Neural crest cell (in vitro differentiated cells): Measurements from ENCODE around the gene WARS2. TPM values are rescaled to one million over a fixed set of nuclear protein-coding genes. Genes with fewer than 3 reads are reported as not detected.

Experiments used
- DNase-seq: peaks from one replicate; pipeline ENCODE4 v3.0.0; 2021; ENCODE audit warnings: low read depth, mixed read lengths, low spot score
- H3K27ac Mint-ChIP-seq: one replicate; pipeline ENCODE4 v1.8.0; 2021; ENCODE audit warnings: mild to moderate bottlenecking, mixed read lengths; ENCODE audit not compliant: unreplicated experiment
- H3K27me3 Mint-ChIP-seq: 2 replicates; pipeline ENCODE4 v1.8.0; 2021; ENCODE audit warnings: low read depth, mild to moderate bottlenecking, mixed read lengths
- H3K36me3 Mint-ChIP-seq: 2 replicates; pipeline ENCODE4 v1.8.0; 2021; ENCODE audit warnings: low read depth, mild to moderate bottlenecking, mixed read lengths
- H3K4me1 Mint-ChIP-seq: 2 replicates; pipeline ENCODE4 v1.8.0; 2021; ENCODE audit warnings: mixed read lengths
- H3K4me3 Mint-ChIP-seq: one replicate; pipeline ENCODE4 v1.8.0; 2021; ENCODE audit warnings: mild to moderate bottlenecking, mixed read lengths
- H3K9me3 Mint-ChIP-seq: 2 replicates; pipeline ENCODE4 v1.8.0; 2021; ENCODE audit warnings: mixed read lengths
- total RNA-seq: library from RNA; stranded (reverse); gene quantifications from 2 replicates; pipeline ENCODE4 v1.2.1, GENCODE V29; 2021
- TF ChIP-seq, protein P1 (sequence below): fragments of 200-600 bp; sonication (generic); conservative IDR thresholded peaks from 2 replicates; pipeline ENCODE4 v1.5.0; 2021; ENCODE audit warnings: antibody characterized with exemption, mild to moderate bottlenecking

Gene WARS2
- total RNA-seq, 1 donor from 2014 or later, result 12.3 TPM

DNA sequence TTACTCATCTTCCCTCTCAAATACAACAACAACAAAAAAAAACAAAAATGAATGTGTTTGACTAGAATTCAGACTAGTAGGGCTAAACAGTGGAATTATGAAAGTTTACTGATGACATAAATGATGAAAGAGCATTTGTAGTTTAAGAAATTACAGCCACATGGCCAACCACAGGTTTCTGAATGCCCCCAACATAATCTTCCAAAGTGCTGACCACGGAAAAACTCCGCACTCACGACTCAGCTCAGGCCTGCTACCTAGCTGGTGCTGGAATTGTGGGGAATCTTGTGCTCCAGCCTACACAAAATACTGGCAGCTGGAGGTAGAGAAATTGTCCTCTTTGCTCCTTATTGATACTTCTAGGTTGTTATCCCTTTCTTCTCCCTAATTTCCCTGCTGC, 128.7 kb downstream of the WARS2 start:
- Mint-ChIP-seq H3K27ac (no peak overlapping the region), H3K4me1 (peaks cover 14% of the 10 kb centered on the region), H3K4me3 (no peak overlapping the region), H3K36me3 (peaks cover 6% of the 10 kb centered on the region), H3K27me3 (peaks cover 59% of the 10 kb centered on the region), H3K9me3 (no peaks in the 10 kb centered on the region)
- no peak for DNase-seq
- TF ChIP-seq, protein P1, sequence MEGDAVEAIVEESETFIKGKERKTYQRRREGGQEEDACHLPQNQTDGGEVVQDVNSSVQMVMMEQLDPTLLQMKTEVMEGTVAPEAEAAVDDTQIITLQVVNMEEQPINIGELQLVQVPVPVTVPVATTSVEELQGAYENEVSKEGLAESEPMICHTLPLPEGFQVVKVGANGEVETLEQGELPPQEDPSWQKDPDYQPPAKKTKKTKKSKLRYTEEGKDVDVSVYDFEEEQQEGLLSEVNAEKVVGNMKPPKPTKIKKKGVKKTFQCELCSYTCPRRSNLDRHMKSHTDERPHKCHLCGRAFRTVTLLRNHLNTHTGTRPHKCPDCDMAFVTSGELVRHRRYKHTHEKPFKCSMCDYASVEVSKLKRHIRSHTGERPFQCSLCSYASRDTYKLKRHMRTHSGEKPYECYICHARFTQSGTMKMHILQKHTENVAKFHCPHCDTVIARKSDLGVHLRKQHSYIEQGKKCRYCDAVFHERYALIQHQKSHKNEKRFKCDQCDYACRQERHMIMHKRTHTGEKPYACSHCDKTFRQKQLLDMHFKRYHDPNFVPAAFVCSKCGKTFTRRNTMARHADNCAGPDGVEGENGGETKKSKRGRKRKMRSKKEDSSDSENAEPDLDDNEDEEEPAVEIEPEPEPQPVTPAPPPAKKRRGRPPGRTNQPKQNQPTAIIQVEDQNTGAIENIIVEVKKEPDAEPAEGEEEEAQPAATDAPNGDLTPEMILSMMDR, result no peak

DNA sequence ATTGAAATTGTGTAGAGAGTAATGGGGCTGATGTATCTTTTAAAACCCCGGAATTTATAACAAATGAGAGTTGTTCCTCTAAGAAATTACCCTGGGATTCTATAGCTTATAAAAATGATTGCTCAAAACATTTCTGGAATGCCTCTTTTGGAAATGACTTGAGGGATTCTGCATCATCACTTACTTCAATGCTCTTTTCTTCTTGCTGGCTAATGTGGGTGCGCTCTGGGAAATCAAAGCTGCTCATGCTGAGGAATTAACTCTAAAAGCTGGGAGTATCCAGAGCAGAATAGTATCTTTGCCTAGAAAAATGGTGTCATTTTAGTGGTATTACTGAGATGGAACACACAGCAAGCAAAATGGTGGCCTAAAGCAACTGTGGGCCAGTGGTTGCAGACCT, 129.3 kb downstream of the WARS2 start:
- TF ChIP-seq, protein P1, result no peak
- Mint-ChIP-seq H3K4me3 (no peak overlapping the region), H3K27me3 (peaks cover 64% of the 10 kb centered on the region), H3K4me1 (peaks cover 14% of the 10 kb centered on the region), H3K27ac (no peak overlapping the region), H3K9me3 (no peaks in the 10 kb centered on the region), H3K36me3 (peaks cover 4% of the 10 kb centered on the region)
- no peak for DNase-seq

DNA sequence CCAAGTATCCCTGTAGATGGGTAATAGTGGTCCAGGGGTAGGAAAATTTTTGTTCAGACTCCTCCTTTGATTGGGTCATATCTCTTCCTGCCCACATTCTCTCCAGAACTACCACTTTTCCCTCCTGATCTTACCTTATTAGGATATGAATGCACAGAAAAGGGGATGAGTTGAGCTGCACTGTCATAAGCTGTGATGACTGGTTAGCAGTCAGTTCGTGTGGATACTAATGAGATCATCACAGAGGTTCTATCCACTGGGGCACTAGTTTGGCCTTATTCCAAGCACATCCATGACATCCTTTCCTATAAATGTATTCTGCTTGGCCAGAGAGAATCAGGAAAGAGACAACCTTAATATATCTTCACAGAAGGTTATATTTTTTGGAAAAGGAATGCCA, 130.3 kb downstream of the WARS2 start:
- Mint-ChIP-seq H3K36me3 (peaks cover 4% of the 10 kb centered on the region), H3K4me3 (no peak overlapping the region), H3K27ac (no peak overlapping the region), H3K9me3 (no peaks in the 10 kb centered on the region), H3K27me3 (peaks cover 74% of the 10 kb centered on the region), H3K4me1 (peaks cover 14% of the 10 kb centered on the region)
- no peak for DNase-seq
- TF ChIP-seq, protein P1, result no peak

DNA sequence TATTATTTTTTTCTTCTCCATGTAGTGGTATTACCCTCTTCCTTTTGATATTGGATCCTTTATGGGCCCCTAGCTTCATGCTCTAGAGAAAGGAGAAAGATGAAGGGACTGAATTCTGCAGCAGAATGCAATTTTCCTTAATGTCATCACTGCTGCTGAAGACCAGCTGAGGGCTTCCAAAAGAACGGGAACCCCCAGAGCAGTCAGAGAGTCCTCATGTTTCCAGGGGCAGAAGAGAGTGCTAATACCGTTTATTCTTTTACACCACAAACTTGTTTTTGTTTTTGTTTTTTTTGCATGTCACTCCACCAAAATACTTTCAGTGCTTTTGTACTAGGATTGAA, 131.2 kb downstream of the WARS2 start:
- Mint-ChIP-seq H3K36me3 (peaks cover 4% of the 10 kb centered on the region), H3K9me3 (no peaks in the 10 kb centered on the region), H3K4me3 (no peak overlapping the region), H3K4me1 (peaks cover 14% of the 10 kb centered on the region), H3K27me3 (peaks cover 83% of the 10 kb centered on the region), H3K27ac (no peak overlapping the region)
- no peak for DNase-seq
- TF ChIP-seq, protein P1, result no peak

DNA sequence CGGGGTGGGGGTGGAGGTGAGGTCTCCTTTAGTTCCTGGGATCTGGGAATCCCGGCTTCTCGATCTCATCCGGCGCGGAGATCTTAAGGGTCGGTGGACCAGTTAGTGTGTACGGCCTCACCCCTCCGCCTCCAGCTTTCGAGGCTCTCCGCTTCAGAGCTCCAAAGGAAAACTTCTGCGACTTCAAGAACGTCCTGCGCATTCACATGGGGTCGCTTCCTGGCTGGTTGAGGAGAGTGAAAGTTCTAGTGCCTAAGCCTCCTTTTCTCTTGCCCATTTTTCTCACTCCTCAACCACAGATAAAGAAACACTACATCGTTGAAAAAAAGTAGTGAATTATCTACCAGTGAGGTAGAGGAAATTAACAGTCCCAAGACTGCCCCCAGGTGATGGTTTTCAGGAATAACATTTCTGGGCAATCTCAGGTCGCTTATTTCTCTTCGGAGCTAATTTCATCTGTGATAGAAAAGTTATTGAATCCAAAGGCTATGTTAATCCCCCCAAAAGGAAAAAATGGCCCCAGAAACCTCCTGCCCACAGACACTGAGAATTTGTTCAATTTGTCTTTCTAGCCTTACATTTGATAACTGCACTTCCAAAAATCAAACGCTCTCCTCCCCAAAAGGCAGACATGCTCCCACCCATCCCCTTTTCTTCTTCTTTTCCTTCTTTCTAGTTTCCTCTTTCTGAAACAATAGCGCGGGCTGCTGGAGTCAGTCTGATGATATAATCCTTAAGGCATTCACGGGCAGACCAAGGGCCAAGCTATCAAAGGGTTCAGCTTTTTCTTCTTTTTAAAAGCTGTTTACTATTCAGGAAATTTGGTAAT, 131.8 kb downstream of the WARS2 start:
- H3K36me3 Mint-ChIP-seq, result peaks cover 4% of the 10 kb centered on the region
- peak overlapping the region; percentile 79 for H3K4me3 Mint-ChIP-seq
- peaks cover 14% of the 10 kb centered on the region for H3K4me1 Mint-ChIP-seq
- peaks cover 87% of the 10 kb centered on the region for H3K27me3 Mint-ChIP-seq
- H3K9me3 Mint-ChIP-seq, result no peaks in the 10 kb centered on the region
- H3K27ac Mint-ChIP-seq, result no peak overlapping the region
- no peak for DNase-seq
- TF ChIP-seq, protein P1, result peak; percentile 81
